OCI-LY1 (cell line): Measurements from ENCODE around the gene CRACDL.

Experiments
- H2AFZ ChIP-seq: fragments of 200-600 bp; sonication (generic), shearing (Covaris generic); 2 replicates; pipeline ENCODE4 v1.6.0; 2014; ENCODE audit warnings: antibody characterized with exemption, mild to moderate bottlenecking, low read length
- H3F3A ChIP-seq: fragments of 200-600 bp; sonication (generic), shearing (Covaris generic); 2 replicates; pipeline ENCODE4 v1.6.0; 2014; ENCODE audit warnings: mild to moderate bottlenecking, antibody characterized with exemption, low read length, moderate library complexity; ENCODE audit not compliant: insufficient read depth
- H3K27ac ChIP-seq: fragments of 200-600 bp; sonication (generic); 2 replicates; pipeline ENCODE4 v1.5.1; 2014; ENCODE audit warnings: low read length, mixed run types, mild to moderate bottlenecking, low read depth; ENCODE audit not compliant: poor library complexity, severe bottlenecking
- H3K27me3 ChIP-seq: fragments of 200-600 bp; sonication (generic); 2 replicates; pipeline ENCODE4 v1.6.0; 2014; ENCODE audit warnings: antibody characterized with exemption, mild to moderate bottlenecking, low read length, moderate library complexity; ENCODE audit not compliant: insufficient read depth
- H3K36me3 ChIP-seq: fragments of 200-600 bp; sonication (generic); 2 replicates; pipeline ENCODE4 v1.6.1; 2014; ENCODE audit warnings: mild to moderate bottlenecking, antibody characterized with exemption, low read length, moderate library complexity, mixed read lengths; ENCODE audit not compliant: insufficient read depth
- H3K4me1 ChIP-seq: fragments of 200-600 bp; sonication (generic); 2 replicates; pipeline ENCODE4 v1.5.1; 2014; ENCODE audit warnings: mild to moderate bottlenecking, low read length, moderate library complexity; ENCODE audit not compliant: insufficient read depth, severe bottlenecking
- H3K4me2 ChIP-seq: fragments of 200-600 bp; sonication (generic), shearing (Covaris generic); 2 replicates; pipeline ENCODE4 v1.6.1; 2014; ENCODE audit warnings: low read length
- H3K4me3 ChIP-seq: fragments of 200-600 bp; sonication (generic); 2 replicates; pipeline ENCODE4 v1.5.1; 2014; ENCODE audit warnings: low read length, low read depth, mild to moderate bottlenecking, mixed read lengths; ENCODE audit not compliant: poor library complexity, severe bottlenecking
- H3K79me2 ChIP-seq: fragments of 200-600 bp; shearing (Covaris generic); 2 replicates; pipeline ENCODE4 v1.6.1; 2016; ENCODE audit warnings: mixed run types, low read length, mixed read lengths; ENCODE audit not compliant: insufficient read depth
- H3K9ac ChIP-seq: fragments of 200-600 bp; sonication (generic), shearing (Covaris generic); 2 replicates; pipeline ENCODE4 v1.6.1; 2014; ENCODE audit warnings: mild to moderate bottlenecking, low read length, mixed read lengths
- H3K9me2 ChIP-seq: fragments of 200-600 bp; sonication (generic), shearing (Covaris generic); 2 replicates; pipeline ENCODE4 v1.6.1; 2014; ENCODE audit warnings: low read depth, mild to moderate bottlenecking, low read length, mixed read lengths
- H3K9me3 ChIP-seq: fragments of 200-600 bp; shearing (Covaris generic); 2 replicates; pipeline ENCODE4 v1.6.1; 2014; ENCODE audit warnings: low read length, mixed read lengths
- H4K20me1 ChIP-seq: fragments of 200-600 bp; sonication (generic), shearing (Covaris generic); 2 replicates; pipeline ENCODE4 v1.6.0; 2016; ENCODE audit warnings: mild to moderate bottlenecking, low read length; ENCODE audit not compliant: insufficient read depth
- EZH2 ChIP-seq: fragments of 200-600 bp; sonication (generic), shearing (Covaris generic); IDR thresholded peaks from 2 replicates; pipeline ENCODE4 v1.8.0; 2017; ENCODE audit warnings: borderline replicate concordance, mixed run types, mild to moderate bottlenecking, antibody characterized with exemption, low read length, moderate library complexity, mixed read lengths
- TF ChIP-seq, protein P1 (sequence below): fragments of 200-600 bp; sonication (generic), shearing (Covaris generic); IDR thresholded peaks from 2 replicates; pipeline ENCODE4 v1.5.1; 2017; ENCODE audit warnings: mild to moderate bottlenecking, antibody characterized with exemption, low read length, moderate library complexity, mixed read lengths

The CRACDL gene

DNA sequence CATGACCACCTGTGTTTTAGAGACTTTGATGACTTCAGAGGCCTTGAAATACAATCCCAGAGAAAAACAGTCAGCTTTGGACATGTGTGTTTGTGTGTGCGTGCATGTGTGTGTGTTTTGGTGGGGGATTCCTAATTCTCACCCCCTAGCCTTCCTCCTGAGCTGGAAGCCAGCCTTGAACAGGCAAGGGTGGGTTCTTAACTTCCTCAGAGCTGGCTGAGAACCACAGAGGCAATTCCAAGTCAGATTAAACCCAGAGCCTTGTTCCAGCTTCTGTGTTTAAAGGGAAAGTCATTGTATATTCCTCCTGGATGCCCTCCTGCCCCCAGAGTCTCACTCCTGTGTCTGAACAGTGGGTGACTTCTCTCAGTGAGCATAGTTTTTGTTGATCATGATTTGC is 159.9 kb downstream of the CRACDL start:
- Histone ChIP-seq H3K9me3 (no peaks in the 10 kb centered on the region), H3K4me3 (no peak overlapping the region), H3K4me2 (no peak overlapping the region), H3K9ac (no peak overlapping the region), H3K79me2 (no peaks in the 10 kb centered on the region), H3K9me2 (no peaks in the 10 kb centered on the region), H3F3A (no peaks in the 10 kb centered on the region), H3K4me1 (peaks cover 9% of the 10 kb centered on the region), H3K36me3 (no peaks in the 10 kb centered on the region), H2AFZ (no peak overlapping the region), H3K27me3 (no peaks in the 10 kb centered on the region; the same call in 1 of the 2 replicates), H3K27ac (no peak overlapping the region), H4K20me1 (no peaks in the 10 kb centered on the region)
- TF ChIP-seq EZH2 = no peak
- TF ChIP-seq, protein P1, sequence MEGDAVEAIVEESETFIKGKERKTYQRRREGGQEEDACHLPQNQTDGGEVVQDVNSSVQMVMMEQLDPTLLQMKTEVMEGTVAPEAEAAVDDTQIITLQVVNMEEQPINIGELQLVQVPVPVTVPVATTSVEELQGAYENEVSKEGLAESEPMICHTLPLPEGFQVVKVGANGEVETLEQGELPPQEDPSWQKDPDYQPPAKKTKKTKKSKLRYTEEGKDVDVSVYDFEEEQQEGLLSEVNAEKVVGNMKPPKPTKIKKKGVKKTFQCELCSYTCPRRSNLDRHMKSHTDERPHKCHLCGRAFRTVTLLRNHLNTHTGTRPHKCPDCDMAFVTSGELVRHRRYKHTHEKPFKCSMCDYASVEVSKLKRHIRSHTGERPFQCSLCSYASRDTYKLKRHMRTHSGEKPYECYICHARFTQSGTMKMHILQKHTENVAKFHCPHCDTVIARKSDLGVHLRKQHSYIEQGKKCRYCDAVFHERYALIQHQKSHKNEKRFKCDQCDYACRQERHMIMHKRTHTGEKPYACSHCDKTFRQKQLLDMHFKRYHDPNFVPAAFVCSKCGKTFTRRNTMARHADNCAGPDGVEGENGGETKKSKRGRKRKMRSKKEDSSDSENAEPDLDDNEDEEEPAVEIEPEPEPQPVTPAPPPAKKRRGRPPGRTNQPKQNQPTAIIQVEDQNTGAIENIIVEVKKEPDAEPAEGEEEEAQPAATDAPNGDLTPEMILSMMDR = no peak

DNA sequence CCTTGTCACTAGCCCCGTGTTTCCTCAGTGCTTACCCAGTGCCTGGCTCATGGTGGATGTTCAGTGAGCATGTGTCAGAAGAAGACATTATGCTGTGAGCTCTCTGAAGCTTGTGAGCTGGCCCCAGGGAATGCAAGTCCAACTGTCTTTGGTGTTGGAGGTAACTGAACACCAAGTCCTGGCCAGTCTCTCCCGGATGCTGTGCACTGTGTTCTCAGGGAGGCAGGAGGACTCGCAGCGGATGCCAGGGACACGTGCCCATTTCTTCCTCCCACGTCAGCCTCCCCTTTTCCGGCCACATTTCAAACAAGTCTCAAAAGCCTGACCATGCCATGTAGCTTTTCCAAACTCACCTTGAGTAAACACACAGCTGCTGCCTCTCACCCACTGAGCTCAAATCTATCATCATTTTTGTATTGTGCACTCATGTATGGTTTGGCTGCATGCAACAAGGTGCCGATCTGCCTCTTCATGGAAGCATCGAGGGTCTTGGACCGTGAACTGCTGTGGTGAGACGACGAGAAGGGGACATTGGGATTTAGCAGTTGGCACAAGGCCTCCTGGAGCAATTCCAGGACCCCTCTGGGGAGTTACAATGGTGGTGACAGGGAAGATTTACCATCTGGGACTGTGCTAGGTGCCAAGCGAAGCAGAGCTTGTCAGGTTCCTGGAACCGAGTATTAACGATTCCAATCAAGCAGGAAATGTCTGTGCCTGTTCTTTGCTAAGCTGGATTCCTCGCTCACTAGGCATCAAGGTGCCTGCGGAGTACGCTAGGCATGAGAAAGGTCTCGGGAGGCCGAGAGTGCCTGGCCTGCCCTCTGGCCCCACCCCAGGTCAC is 160.7 kb downstream of the CRACDL start:
- H3K9ac ChIP-seq = no peak overlapping the region
- H3K27ac ChIP-seq = no peak overlapping the region
- no peaks in the 10 kb centered on the region for H3K36me3 ChIP-seq
- H3K4me1 ChIP-seq = peaks cover 9% of the 10 kb centered on the region
- no peaks in the 10 kb centered on the region for H3K9me3 ChIP-seq
- no peaks in the 10 kb centered on the region for H4K20me1 ChIP-seq
- H3K27me3 ChIP-seq = no peaks in the 10 kb centered on the region; the same call in 1 of the 2 replicates
- no peak overlapping the region for H3K4me3 ChIP-seq
- no peaks in the 10 kb centered on the region for H3K79me2 ChIP-seq
- no peak overlapping the region for H2AFZ ChIP-seq
- TF ChIP-seq EZH2 = no peak
- TF ChIP-seq, protein P1 = no peak
- no peaks in the 10 kb centered on the region for H3F3A ChIP-seq
- no peak overlapping the region for H3K4me2 ChIP-seq
- no peaks in the 10 kb centered on the region for H3K9me2 ChIP-seq

DNA sequence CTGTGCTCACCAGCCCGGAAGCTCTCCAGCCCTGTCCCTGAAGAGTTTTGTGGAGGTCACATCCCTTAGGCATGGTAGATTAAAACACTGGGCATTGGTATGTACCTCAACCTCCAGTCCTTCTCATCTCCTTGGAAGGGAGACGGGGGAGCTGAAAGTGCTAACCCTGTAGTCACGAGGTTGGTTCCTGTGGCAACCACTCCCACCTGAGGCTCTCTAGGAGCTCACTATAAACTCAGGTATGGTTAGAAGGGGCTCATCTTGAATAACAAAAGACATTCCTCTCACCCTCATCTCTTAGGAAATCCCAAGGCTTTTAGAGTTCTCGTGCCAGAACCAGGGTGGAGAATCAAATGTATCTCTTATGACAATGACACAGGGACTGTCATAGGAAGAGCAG is 162.1 kb downstream of the CRACDL start:
- H3K27me3 ChIP-seq = no peaks in the 10 kb centered on the region; the same call in 1 of the 2 replicates
- no peaks in the 10 kb centered on the region for H3F3A ChIP-seq
- H3K9me2 ChIP-seq = no peaks in the 10 kb centered on the region
- no peaks in the 10 kb centered on the region for H3K9me3 ChIP-seq
- H2AFZ ChIP-seq = no peak overlapping the region
- H3K4me1 ChIP-seq = peaks cover 9% of the 10 kb centered on the region
- H3K4me3 ChIP-seq = no peak overlapping the region
- H3K79me2 ChIP-seq = no peaks in the 10 kb centered on the region
- no peak overlapping the region for H3K27ac ChIP-seq
- TF ChIP-seq, protein P1 = no peak
- no peak for TF ChIP-seq EZH2
- H3K4me2 ChIP-seq = no peak overlapping the region
- no peaks in the 10 kb centered on the region for H3K36me3 ChIP-seq
- H3K9ac ChIP-seq = no peak overlapping the region
- H4K20me1 ChIP-seq = no peaks in the 10 kb centered on the region
